ENCODE data around the gene KHDC1.

- TF ChIP-seq EP300 (IDR thresholded peaks at IDR 0.05; ENCODE audit: borderline replicate concordance): no peak
- TF ChIP-seq MAX (IDR thresholded peaks at IDR 0.05): no peak
Measured at GRCh38 chr6:73290435-73290834, 27.4 kb upstream of the KHDC1 start.
